Keratinocyte (primary cell): Measurements from ENCODE around the gene DEPDC1. TPM values are rescaled to one million over a fixed set of nuclear protein-coding genes. Genes with fewer than 3 reads are reported as not detected.

Experiments
- DNase-seq: peaks from one replicate; pipeline ENCODE4 v3.0.0-alpha.2; 2011; ENCODE audit warnings: low read depth, missing footprints, low spot score
- FAIRE-seq: peaks from 2 replicates; lab custom pipeline; 2011; peaks lifted over from hg19 to GRCh38; lab: Jason Lieb, UNC
- H2AFZ ChIP-seq: 2 replicates; pipeline ENCODE4 v1.6.0; 2012; ENCODE audit warnings: low read length, control low read depth, inconsistent platforms; ENCODE audit not compliant: control insufficient read depth
- H3K27ac ChIP-seq: 2 replicates; pipeline ENCODE4 v1.5.1; 2011; ENCODE audit warnings: low read length; ENCODE audit not compliant: control insufficient read depth, insufficient read depth
- H3K27me3 ChIP-seq: 3 replicates; pipeline ENCODE4 v1.6.0; 2011; ENCODE audit warnings: low read length; ENCODE audit not compliant: control insufficient read depth, insufficient read depth; ENCODE audit errors: extremely low read depth
- H3K36me3 ChIP-seq, 2 experiments: 2 replicates in 1 of 2; 3 replicates in 1 of 2; pipeline ENCODE4 v1.5.1; 2011; ENCODE audit warnings: low read length in 2 of 2, mild to moderate bottlenecking in 1 of 2; ENCODE audit not compliant: control insufficient read depth in 2 of 2, insufficient read depth in 2 of 2; ENCODE audit errors: extremely low read depth in 1 of 2
- H3K4me1 ChIP-seq: 3 replicates; pipeline ENCODE4 v1.5.1; 2011; ENCODE audit warnings: low read length; ENCODE audit not compliant: control insufficient read depth, insufficient read depth; ENCODE audit errors: extremely low read depth
- H3K4me2 ChIP-seq: 3 replicates; pipeline ENCODE4 v1.6.0; 2011; ENCODE audit warnings: low read depth, low read length; ENCODE audit not compliant: control insufficient read depth, insufficient read depth; ENCODE audit errors: extremely low read depth
- H3K4me3 ChIP-seq, 3 experiments: fragments of 200-600 bp in 1 of 3; sonication (generic) in 1 of 3; 2 replicates in 2 of 3; 3 replicates in 1 of 3; pipeline ENCODE4 v1.5.1; 2011 to 2016; ENCODE audit warnings: low read length in 3 of 3, mild to moderate bottlenecking in 3 of 3, control low read depth in 2 of 3, inconsistent platforms in 1 of 3, low read depth in 1 of 3, mixed read lengths in 1 of 3, mixed run types in 1 of 3, moderate library complexity in 1 of 3; ENCODE audit not compliant: control insufficient read depth in 2 of 3, insufficient read depth in 2 of 3; ENCODE audit errors: extremely low read depth in 1 of 3
- H3K79me2 ChIP-seq: 2 replicates; pipeline ENCODE4 v1.6.0; 2012; ENCODE audit warnings: low read length; ENCODE audit not compliant: control insufficient read depth, insufficient read depth
- H3K9ac ChIP-seq: 3 replicates; pipeline ENCODE4 v1.6.0; 2011; ENCODE audit warnings: low read length; ENCODE audit not compliant: control insufficient read depth, insufficient read depth; ENCODE audit errors: extremely low read depth
- H3K9me1 ChIP-seq: 3 replicates; pipeline ENCODE4 v1.6.0; 2011; ENCODE audit warnings: low read length; ENCODE audit not compliant: control insufficient read depth, insufficient read depth; ENCODE audit errors: extremely low read depth
- H3K9me3 ChIP-seq: 2 replicates; pipeline ENCODE4 v1.5.1; 2012; ENCODE audit warnings: low read depth, low read length; ENCODE audit not compliant: control insufficient read depth
- H4K20me1 ChIP-seq: 3 replicates; pipeline ENCODE4 v1.6.0; 2011; ENCODE audit warnings: low read length; ENCODE audit not compliant: control insufficient read depth, insufficient read depth; ENCODE audit errors: extremely low read depth
- EZH2 ChIP-seq: IDR thresholded peaks from one replicate; pipeline ENCODE4 v1.6.1; 2012; ENCODE audit warnings: inconsistent platforms, mild to moderate bottlenecking, low read length, moderate library complexity
- dilution Hi-C: fragments of 300-500 bp; cut with MboI; formaldehyde crosslinking; loops from one replicate; pipeline ENCODE4 v1.7.0; 2020; ENCODE audit warnings: low sequenced_read_pairs; ENCODE audit not compliant: extremely low pct_ligation_motif_present
- polyA plus RNA-seq, 5 experiments: library from polyadenylated mRNA; depleted of rRNA in 3 of 5; stranded (reverse) in 3 of 5; stranded (forward) in 1 of 5; unstranded in 1 of 5; fragments of >200 nt; gene quantifications; 1 replicate in 1 of 5; 2 replicates in 3 of 5; 3 replicates in 1 of 5; pipeline versions ENCODE4 v1.2.1 to v1.2.3, GENCODE V29; 2011 to 2012; ENCODE audit warnings: missing spikeins in 2 of 5, low read depth in 1 of 5, low replicate concordance in 1 of 5
- TF ChIP-seq, protein P1 (sequence below), 3 experiments: IDR thresholded peaks in 1 of 3; conservative IDR thresholded peaks in 1 of 3; optimal IDR thresholded peaks in 1 of 3; 2 replicates in 2 of 3; 3 replicates in 1 of 3; pipeline versions ENCODE3 to v1.5.1; 2011; ENCODE audit warnings: low read length in 3 of 3, mild to moderate bottlenecking in 3 of 3, moderate library complexity in 2 of 3, control low read depth in 1 of 3, inconsistent platforms in 1 of 3; ENCODE audit not compliant: insufficient read depth in 2 of 3; ENCODE audit errors: extremely low read depth in 1 of 3

Gene DEPDC1
- polyA plus RNA-seq, 1 donor (not counting 4 experiments of a cell fraction or from before 2014, with no cell fraction given), result 11.2 TPM

DNA sequence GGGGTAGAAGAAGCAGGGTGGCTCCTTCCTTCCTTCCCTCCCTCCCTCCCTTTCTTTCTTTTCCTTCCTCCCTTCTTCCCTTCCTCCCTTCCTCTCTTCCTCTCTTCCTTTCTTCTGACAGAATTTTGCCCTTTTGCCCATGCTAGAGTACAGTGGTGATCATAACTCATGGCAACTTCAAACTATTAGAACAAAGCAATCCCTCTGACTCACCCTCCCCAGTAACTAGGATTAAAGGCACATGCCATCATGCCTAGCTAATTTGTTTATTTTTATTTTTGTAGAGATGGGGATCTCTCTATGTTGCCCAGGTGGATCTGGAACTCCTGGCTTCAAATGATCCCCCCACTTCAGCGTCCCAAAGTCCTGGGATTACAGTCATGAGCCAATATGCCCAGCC, 37.1 kb downstream of the DEPDC1 start:
- H3K9me3 ChIP-seq, result no peaks in the 10 kb centered on the region
- no peaks in the 10 kb centered on the region for H4K20me1 ChIP-seq
- no peaks in the 10 kb centered on the region for H3K79me2 ChIP-seq
- no peak overlapping the region for H3K9ac ChIP-seq
- H3K4me2 ChIP-seq, result no peak overlapping the region
- H3K27me3 ChIP-seq, result no peaks in the 10 kb centered on the region
- no peak overlapping the region for H3K27ac ChIP-seq
- DNase-seq (no peak), FAIRE-seq (no peak)
- H3K4me1 ChIP-seq, result peaks cover 2% of the 10 kb centered on the region
- dilution Hi-C loops, result no loop called here
- no peak overlapping the region for H3K4me3 ChIP-seq
- H3K9me1 ChIP-seq, result no peaks in the 10 kb centered on the region
- no peak overlapping the region for H2AFZ ChIP-seq
- TF ChIP-seq EZH2, result no peak
- TF ChIP-seq, protein P1, sequence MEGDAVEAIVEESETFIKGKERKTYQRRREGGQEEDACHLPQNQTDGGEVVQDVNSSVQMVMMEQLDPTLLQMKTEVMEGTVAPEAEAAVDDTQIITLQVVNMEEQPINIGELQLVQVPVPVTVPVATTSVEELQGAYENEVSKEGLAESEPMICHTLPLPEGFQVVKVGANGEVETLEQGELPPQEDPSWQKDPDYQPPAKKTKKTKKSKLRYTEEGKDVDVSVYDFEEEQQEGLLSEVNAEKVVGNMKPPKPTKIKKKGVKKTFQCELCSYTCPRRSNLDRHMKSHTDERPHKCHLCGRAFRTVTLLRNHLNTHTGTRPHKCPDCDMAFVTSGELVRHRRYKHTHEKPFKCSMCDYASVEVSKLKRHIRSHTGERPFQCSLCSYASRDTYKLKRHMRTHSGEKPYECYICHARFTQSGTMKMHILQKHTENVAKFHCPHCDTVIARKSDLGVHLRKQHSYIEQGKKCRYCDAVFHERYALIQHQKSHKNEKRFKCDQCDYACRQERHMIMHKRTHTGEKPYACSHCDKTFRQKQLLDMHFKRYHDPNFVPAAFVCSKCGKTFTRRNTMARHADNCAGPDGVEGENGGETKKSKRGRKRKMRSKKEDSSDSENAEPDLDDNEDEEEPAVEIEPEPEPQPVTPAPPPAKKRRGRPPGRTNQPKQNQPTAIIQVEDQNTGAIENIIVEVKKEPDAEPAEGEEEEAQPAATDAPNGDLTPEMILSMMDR (optimal IDR thresholded peaks at IDR 0.05 in 1 of 3, IDR thresholded peaks at IDR 0.05 in 1 of 3, conservative IDR thresholded peaks at IDR 0.05 in 1 of 3; ENCODE audit: extremely low read depth in 1 of 3, insufficient read depth in 2 of 3, low read length in 3 of 3), result no peak
- H3K36me3 ChIP-seq, result no peaks in the 10 kb centered on the region

DNA sequence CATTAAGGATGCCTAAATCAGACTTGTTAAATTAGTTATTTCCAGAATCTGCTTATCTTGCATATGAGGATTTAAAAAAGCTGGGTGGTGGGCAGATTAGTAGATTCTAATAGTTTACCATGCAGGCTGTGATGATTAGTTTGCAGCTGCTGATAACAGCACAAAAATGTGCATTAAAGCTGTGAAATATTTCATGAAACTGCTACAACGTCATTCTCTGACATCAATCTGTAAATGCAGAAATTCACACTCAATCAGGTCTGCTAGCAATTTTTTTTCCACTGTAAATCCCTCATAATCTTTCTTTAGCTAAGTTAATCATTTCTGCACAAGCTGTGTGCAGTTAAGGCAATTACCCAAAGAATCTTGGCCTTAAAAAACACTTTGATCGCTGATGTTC, 37.8 kb downstream of the DEPDC1 start:
- H3K9me1 ChIP-seq, result no peaks in the 10 kb centered on the region
- no peak for FAIRE-seq
- H3K27me3 ChIP-seq, result no peaks in the 10 kb centered on the region
- H3K4me1 ChIP-seq, result peaks cover 9% of the 10 kb centered on the region
- dilution Hi-C loops, result no loop called here
- no peak overlapping the region for H3K4me2 ChIP-seq
- no peak overlapping the region for H2AFZ ChIP-seq
- no peak overlapping the region for H3K9ac ChIP-seq
- H3K9me3 ChIP-seq, result no peaks in the 10 kb centered on the region
- H4K20me1 ChIP-seq, result no peaks in the 10 kb centered on the region
- no peak overlapping the region for H3K4me3 ChIP-seq
- H3K79me2 ChIP-seq, result no peaks in the 10 kb centered on the region
- no peak overlapping the region for H3K27ac ChIP-seq
- DNase-seq, result no peak
- H3K36me3 ChIP-seq, result no peaks in the 10 kb centered on the region
- TF ChIP-seq, protein P1 (optimal IDR thresholded peaks at IDR 0.05 in 1 of 3, IDR thresholded peaks at IDR 0.05 in 1 of 3, conservative IDR thresholded peaks at IDR 0.05 in 1 of 3; ENCODE audit: extremely low read depth in 1 of 3, insufficient read depth in 2 of 3, low read length in 3 of 3), result no peak
- no peak for TF ChIP-seq EZH2
